ENCODE measurements around the gene CFAP47.

Gene CFAP47

GRCh38 chrX:36407836-36408235, 488.3 kb downstream of the CFAP47 start:
- TF ChIP-seq POLR2AphosphoS5 (IDR thresholded peaks at IDR 0.05; ENCODE audit: low read depth) (no peak), GABPA (IDR thresholded peaks at IDR 0.05; ENCODE audit: low read depth) (no peak), SPI1 (IDR thresholded peaks at IDR 0.05; ENCODE audit: borderline replicate concordance, low read depth) (no peak), REST (IDR thresholded peaks at IDR 0.05; ENCODE audit: insufficient replicate concordance, low read depth) (no peak), CTCF (IDR thresholded peaks at IDR 0.05; ENCODE audit: insufficient read depth, low read length) (no peak)
- no peak overlapping the region for H3K4me3 ChIP-seq (replicated peaks; ENCODE audit: insufficient read depth, low read length)
- H3K27ac ChIP-seq (replicated peaks), result no peak overlapping the region
- no peaks in the 10 kb centered on the region for H3K27me3 ChIP-seq (ENCODE audit: insufficient read depth, poor library complexity, severe bottlenecking)
- DNase-seq (ENCODE audit: low read depth in 1 of 2, low spot score in 1 of 2), result no peak

- TF ChIP-seq POLR2AphosphoS5 (IDR thresholded peaks at IDR 0.05; ENCODE audit: low read depth), result no peak
Measured at GRCh38 chrX:36414056-36414455, 494.5 kb downstream of the CFAP47 start.

GRCh38 chrX:36422368-36422767, 502.8 kb downstream of the CFAP47 start:
- H3K27ac ChIP-seq (replicated peaks), result no peak overlapping the region
- no peak for TF ChIP-seq POLR2AphosphoS5 (IDR thresholded peaks at IDR 0.05; ENCODE audit: low read depth)
- no peak for TF ChIP-seq SPI1 (IDR thresholded peaks at IDR 0.05; ENCODE audit: borderline replicate concordance, low read depth)
- TF ChIP-seq CTCF (IDR thresholded peaks at IDR 0.05; ENCODE audit: insufficient read depth, low read length), result no peak
- no peak for TF ChIP-seq REST (IDR thresholded peaks at IDR 0.05; ENCODE audit: insufficient replicate concordance, low read depth)
- TF ChIP-seq GABPA (IDR thresholded peaks at IDR 0.05; ENCODE audit: low read depth), result no peak
- no peaks in the 10 kb centered on the region for H3K27me3 ChIP-seq (ENCODE audit: insufficient read depth, poor library complexity, severe bottlenecking)
- no peak overlapping the region for H3K4me3 ChIP-seq (replicated peaks; ENCODE audit: insufficient read depth, low read length)
- no peak for DNase-seq (ENCODE audit: low read depth in 1 of 2, low spot score in 1 of 2)

More at GRCh38 chrX:36414056-36414455, 494.5 kb downstream of the CFAP47 start:
- no peak overlapping the region for H3K4me3 ChIP-seq (replicated peaks; ENCODE audit: insufficient read depth, low read length)
- DNase-seq (ENCODE audit: low read depth in 1 of 2, low spot score in 1 of 2), result no peak
- H3K27me3 ChIP-seq (ENCODE audit: insufficient read depth, poor library complexity, severe bottlenecking), result no peaks in the 10 kb centered on the region
- H3K27ac ChIP-seq (replicated peaks), result no peak overlapping the region

- Histone ChIP-seq H3K27ac (replicated peaks) (no peak overlapping the region), H3K27me3 (ENCODE audit: insufficient read depth, poor library complexity, severe bottlenecking) (no peaks in the 10 kb centered on the region), H3K4me3 (replicated peaks; ENCODE audit: insufficient read depth, low read length) (no peak overlapping the region)
- TF ChIP-seq SPI1 (IDR thresholded peaks at IDR 0.05; ENCODE audit: borderline replicate concordance, low read depth) (no peak), POLR2AphosphoS5 (IDR thresholded peaks at IDR 0.05; ENCODE audit: low read depth) (no peak), REST (IDR thresholded peaks at IDR 0.05; ENCODE audit: insufficient replicate concordance, low read depth) (no peak), CTCF (IDR thresholded peaks at IDR 0.05; ENCODE audit: insufficient read depth, low read length) (no peak)
- no peak for DNase-seq (ENCODE audit: low read depth in 1 of 2, low spot score in 1 of 2)
Measured at GRCh38 chrX:36431819-36432218, 512.3 kb downstream of the CFAP47 start.

Data from HL-60 (cell line).